Measurements from ENCODE around the gene MPZL1. TPM values are rescaled to one million over a fixed set of nuclear protein-coding genes. Genes with fewer than 3 reads are reported as not detected.

MPZL1 gene
- total RNA-seq, 4 donors from 2014 or later, result 37.1 to 52.3 (median 39.9) TPM

DNA sequence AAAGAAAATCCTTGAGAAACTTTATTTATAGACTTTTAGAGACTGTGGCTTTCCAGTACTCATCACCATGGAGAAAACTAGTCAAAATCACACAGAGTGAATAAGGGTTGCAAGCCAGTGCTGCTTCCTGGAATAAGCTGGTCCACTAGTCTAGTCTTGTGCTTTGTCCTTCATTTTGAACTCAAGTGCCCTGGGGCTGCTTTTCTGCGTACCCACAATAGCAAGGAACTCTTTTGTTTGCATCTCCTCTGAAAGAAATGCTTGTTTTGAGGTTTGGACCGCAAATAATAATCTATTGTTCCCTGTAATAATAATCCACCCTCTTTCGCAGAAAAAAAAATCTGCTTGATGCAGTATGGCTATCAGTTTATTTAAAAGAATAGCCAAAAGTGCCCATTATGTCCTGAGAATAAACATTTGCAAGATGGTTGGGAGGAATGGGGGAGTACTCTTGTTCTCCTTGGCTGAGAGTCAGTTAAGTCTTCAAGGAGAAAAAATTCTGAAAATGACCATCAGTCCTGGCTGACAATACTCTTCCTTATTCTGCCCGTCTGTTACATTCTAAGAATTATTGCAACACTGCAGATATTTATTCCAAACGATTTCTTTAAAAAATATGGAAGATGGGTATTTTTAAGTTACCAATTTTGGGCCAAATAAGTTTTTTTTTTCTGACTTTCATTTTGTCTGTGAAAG lies 41.9 kb downstream of the MPZL1 start:
- Histone ChIP-seq H3K9me3 (no peaks in the 10 kb centered on the region), H3K36me3 (peaks cover 1% of the 10 kb centered on the region), H3K27me3 (no peaks in the 10 kb centered on the region), H3K4me3 (no peak overlapping the region), H3K27ac (no peak overlapping the region), H3K4me1 (peaks cover 12% of the 10 kb centered on the region)
- no peak for DNase-seq (ENCODE audit: low spot score in 2 of 2)
- no peak for TF ChIP-seq POLR2A (IDR thresholded peaks at IDR 0.05)
- 61% methylated on average over 5 of the region's 5 CpGs for WGBS

DNA sequence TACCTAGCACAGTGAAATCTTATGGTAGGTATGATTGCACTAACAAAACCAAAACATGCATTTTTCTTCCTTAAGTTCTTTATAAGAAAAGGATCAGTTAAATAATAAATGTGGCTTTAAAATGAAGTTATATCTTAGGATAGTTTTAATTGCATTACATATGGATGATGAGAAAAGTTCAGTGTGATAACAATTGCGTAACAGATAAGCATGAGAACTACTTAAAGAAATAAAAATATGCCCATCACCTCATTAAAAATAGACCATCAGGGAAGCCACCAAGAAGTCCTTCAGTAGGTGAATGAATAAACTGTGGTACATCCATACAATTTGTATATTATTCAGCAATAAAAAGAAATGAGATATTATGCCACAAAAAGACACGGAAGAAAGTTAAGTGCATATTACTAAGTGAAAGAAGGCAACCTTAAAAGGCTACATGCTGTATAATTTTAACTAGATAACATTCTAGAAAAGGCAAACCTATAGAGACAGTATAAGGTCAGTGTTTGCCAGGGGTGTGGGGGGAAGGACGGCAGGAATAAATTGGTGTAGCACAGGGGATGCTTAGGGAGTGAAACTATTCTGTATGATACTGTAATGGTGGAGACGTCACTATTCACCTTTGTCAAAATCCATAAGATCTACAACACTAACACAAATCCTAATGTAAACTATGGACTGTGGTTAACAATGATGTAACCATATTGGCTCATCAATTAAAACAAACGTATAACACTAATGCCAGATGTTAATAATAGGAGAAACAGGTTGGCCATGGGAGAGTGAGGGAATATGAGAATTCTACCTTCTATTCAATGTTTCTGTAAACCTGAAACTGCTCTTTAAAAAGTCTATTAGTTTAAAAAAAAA lies 42.9 kb downstream of the MPZL1 start:
- Histone ChIP-seq H3K4me1 (peaks cover 12% of the 10 kb centered on the region), H3K36me3 (peaks cover 8% of the 10 kb centered on the region), H3K4me3 (no peak overlapping the region), H3K27ac (no peak overlapping the region), H3K27me3 (no peaks in the 10 kb centered on the region), H3K9me3 (no peaks in the 10 kb centered on the region)
- DNase-seq (ENCODE audit: low spot score in 2 of 2), result no peak
- 85% methylated on average over 5 of the region's 5 CpGs for WGBS
- TF ChIP-seq, protein P1, sequence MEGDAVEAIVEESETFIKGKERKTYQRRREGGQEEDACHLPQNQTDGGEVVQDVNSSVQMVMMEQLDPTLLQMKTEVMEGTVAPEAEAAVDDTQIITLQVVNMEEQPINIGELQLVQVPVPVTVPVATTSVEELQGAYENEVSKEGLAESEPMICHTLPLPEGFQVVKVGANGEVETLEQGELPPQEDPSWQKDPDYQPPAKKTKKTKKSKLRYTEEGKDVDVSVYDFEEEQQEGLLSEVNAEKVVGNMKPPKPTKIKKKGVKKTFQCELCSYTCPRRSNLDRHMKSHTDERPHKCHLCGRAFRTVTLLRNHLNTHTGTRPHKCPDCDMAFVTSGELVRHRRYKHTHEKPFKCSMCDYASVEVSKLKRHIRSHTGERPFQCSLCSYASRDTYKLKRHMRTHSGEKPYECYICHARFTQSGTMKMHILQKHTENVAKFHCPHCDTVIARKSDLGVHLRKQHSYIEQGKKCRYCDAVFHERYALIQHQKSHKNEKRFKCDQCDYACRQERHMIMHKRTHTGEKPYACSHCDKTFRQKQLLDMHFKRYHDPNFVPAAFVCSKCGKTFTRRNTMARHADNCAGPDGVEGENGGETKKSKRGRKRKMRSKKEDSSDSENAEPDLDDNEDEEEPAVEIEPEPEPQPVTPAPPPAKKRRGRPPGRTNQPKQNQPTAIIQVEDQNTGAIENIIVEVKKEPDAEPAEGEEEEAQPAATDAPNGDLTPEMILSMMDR (IDR thresholded peaks at IDR 0.05), result no peak
- TF ChIP-seq POLR2A (IDR thresholded peaks at IDR 0.05), result no peak
- TF ChIP-seq EP300 (IDR thresholded peaks at IDR 0.05), result no peak
- no peak for TF ChIP-seq POLR2AphosphoS5 (IDR thresholded peaks at IDR 0.05)

DNA sequence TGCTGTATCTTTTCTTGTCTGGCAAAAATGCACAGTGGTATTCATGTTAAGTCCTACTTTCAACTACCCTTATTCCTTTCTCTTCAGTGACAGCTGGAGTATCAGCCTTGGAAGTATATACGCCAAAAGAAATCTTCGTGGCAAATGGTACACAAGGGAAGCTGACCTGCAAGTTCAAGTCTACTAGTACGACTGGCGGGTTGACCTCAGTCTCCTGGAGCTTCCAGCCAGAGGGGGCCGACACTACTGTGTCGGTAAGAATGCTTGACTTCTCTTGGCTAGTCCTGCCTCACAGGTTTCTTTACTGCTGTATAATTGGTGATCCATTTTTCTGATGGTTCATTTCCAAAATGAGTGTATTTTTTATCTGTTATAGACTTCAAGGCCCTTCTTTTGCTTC lies 43.7 kb downstream of the MPZL1 start:
- Histone ChIP-seq H3K36me3 (peaks cover 8% of the 10 kb centered on the region), H3K4me1 (peaks cover 12% of the 10 kb centered on the region), H3K27ac (no peak overlapping the region), H3K27me3 (no peaks in the 10 kb centered on the region), H3K9me3 (no peaks in the 10 kb centered on the region), H3K4me3 (no peak overlapping the region)
- WGBS, result 89% methylated on average over 6 of the region's 6 CpGs
- TF ChIP-seq EP300 (IDR thresholded peaks at IDR 0.05), result no peak
- TF ChIP-seq POLR2A (IDR thresholded peaks at IDR 0.05), result no peak
- TF ChIP-seq, protein P1 (IDR thresholded peaks at IDR 0.05), result no peak
- TF ChIP-seq POLR2AphosphoS5 (IDR thresholded peaks at IDR 0.05), result no peak
- no peak for DNase-seq (ENCODE audit: low spot score in 2 of 2)

DNA sequence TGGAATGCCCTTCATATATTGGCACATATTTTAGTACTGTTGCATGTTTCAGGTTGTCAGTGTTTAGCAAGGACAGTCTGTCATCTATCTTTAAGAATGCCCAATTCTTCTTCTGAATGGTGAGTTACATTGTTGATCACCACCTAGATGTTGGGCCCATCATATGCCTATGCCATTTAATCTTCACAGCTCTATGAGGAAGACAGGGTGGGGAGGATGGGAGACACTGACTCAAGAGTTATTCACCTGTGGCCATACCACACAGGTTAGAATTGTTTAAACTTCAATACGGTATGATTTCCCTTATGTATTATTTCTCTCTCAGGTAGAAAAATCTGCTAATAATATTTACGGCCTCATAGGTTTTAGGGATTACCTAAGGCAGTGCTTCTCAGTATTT lies 44.8 kb downstream of the MPZL1 start:
- WGBS, result 93% methylated on average over 2 of the region's 2 CpGs
- Histone ChIP-seq H3K4me1 (peaks cover 12% of the 10 kb centered on the region), H3K4me3 (no peak overlapping the region), H3K9me3 (no peaks in the 10 kb centered on the region), H3K36me3 (peaks cover 10% of the 10 kb centered on the region), H3K27me3 (no peaks in the 10 kb centered on the region), H3K27ac (no peak overlapping the region)
- TF ChIP-seq POLR2A (IDR thresholded peaks at IDR 0.05) (no peak), POLR2AphosphoS5 (IDR thresholded peaks at IDR 0.05) (no peak), EP300 (IDR thresholded peaks at IDR 0.05) (no peak)
- TF ChIP-seq, protein P1 (IDR thresholded peaks at IDR 0.05), result no peak
- no peak for DNase-seq (ENCODE audit: low spot score in 2 of 2)

DNA sequence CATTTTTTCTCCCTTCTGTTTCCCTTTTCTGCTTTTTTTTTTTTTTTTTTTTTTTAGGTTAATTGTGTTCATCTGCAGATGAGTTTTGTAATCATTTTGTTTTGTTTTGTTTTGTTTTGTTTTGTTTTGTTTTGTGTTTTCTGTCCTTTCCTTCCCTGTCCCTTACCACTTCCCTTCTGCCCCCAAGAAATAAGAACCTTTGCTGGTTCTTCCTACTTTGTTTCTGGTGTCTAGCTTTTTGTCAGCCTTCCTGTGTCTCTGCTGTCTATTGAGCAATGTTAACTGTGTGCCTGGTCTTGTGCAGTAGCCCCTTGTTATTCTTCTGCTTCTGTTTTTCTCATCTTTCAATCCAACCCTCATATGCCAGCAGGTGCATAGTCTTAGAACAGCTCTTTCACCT lies 46.0 kb downstream of the MPZL1 start:
- Histone ChIP-seq H3K4me3 (no peak overlapping the region), H3K9me3 (no peaks in the 10 kb centered on the region), H3K27ac (no peak overlapping the region), H3K36me3 (peaks cover 20% of the 10 kb centered on the region), H3K27me3 (no peaks in the 10 kb centered on the region), H3K4me1 (peaks cover 14% of the 10 kb centered on the region)
- no peak for TF ChIP-seq POLR2AphosphoS5 (IDR thresholded peaks at IDR 0.05)
- no peak for TF ChIP-seq POLR2A (IDR thresholded peaks at IDR 0.05)
- TF ChIP-seq EP300 (IDR thresholded peaks at IDR 0.05), result no peak
- TF ChIP-seq, protein P1 (IDR thresholded peaks at IDR 0.05), result no peak
- no peak for DNase-seq (ENCODE audit: low spot score in 2 of 2)
